ENCODE results near the gene TOMM7. TPM values are rescaled to one million over a fixed set of nuclear protein-coding genes. Genes with fewer than 3 reads are reported as not detected.

TOMM7 gene
- total and polyA plus RNA-seq, 10 donors: 85.4 to 524 (median 300) TPM

- peaks cover 0 to 13% (median 0%) of the 10 kb centered on the region in 7 donors for H3K27me3 ChIP-seq (replicated peaks in 1 of 7)
- 81 to 95% (median 86%) methylated on average over 2 of the region's 2 CpGs for WGBS, 5 donors
- H3K4me3 ChIP-seq: no peak overlapping the region
- peaks cover 4 to 17% (median 10%) of the 10 kb centered on the region in 6 donors for H3K4me1 ChIP-seq
- intact Hi-C loops (cut with DNase I; ENCODE audit: low total_unique reads): no loop called here
- no peak for DNase-seq
- no peaks in the 10 kb centered on the region for H3K9me3 ChIP-seq
- TF ChIP-seq CTCF (IDR thresholded peaks at IDR 0.05 in 8 of 11, conservative IDR thresholded peaks at IDR 0.05 in 3 of 11): no peak
- no peak for TF ChIP-seq POLR2AphosphoS5 (IDR thresholded peaks at IDR 0.05)
- no peak for TF ChIP-seq POLR2A (IDR thresholded peaks at IDR 0.05)
- no peak overlapping the region for H3K27ac ChIP-seq
- no peaks in the 10 kb centered on the region for H3K36me3 ChIP-seq
Observed at GRCh38 chr7:22826593-22826992, 3.9 kb upstream of the TOMM7 start.

- WGBS, 5 donors: 82 to 95% (median 88%) methylated on average over 2 of the region's 2 CpGs
- Histone ChIP-seq H3K4me3 (no peak overlapping the region), H3K36me3 (no peaks in the 10 kb centered on the region), H3K27ac (no peak overlapping the region), H3K27me3 (replicated peaks in 1 of 7) (peaks cover 0 to 13% (median 0%) of the 10 kb centered on the region in 7 donors), H3K9me3 (no peaks in the 10 kb centered on the region), H3K4me1 (peaks cover 9 to 35% (median 29%) of the 10 kb centered on the region in 6 donors)
- no peak for DNase-seq
- TF ChIP-seq CTCF (IDR thresholded peaks at IDR 0.05 in 8 of 11, conservative IDR thresholded peaks at IDR 0.05 in 3 of 11) (no peak), POLR2A (IDR thresholded peaks at IDR 0.05) (no peak), POLR2AphosphoS5 (IDR thresholded peaks at IDR 0.05) (no peak)
- intact Hi-C loops (cut with DNase I; ENCODE audit: low total_unique reads): no loop called here
Observed at GRCh38 chr7:22824760-22825159, 2.1 kb upstream of the TOMM7 start.

GRCh38 chr7:22823142-22823497 lies 471 bp upstream of the TOMM7 start:
- H3K4me3 ChIP-seq: peak overlapping the region; percentile 72 to 87 (median 75)
- intact Hi-C loops (cut with DNase I; ENCODE audit: low total_unique reads): no loop called here
- H3K36me3 ChIP-seq: peaks cover 0 to 1% (median 0%) of the 10 kb centered on the region in 6 donors
- no peak for DNase-seq
- TF ChIP-seq POLR2AphosphoS5 (IDR thresholded peaks at IDR 0.05) (no peak), CTCF (IDR thresholded peaks at IDR 0.05 in 8 of 11, conservative IDR thresholded peaks at IDR 0.05 in 3 of 11) (no peak), POLR2A (IDR thresholded peaks at IDR 0.05) (no peak)
- H3K27me3 ChIP-seq (replicated peaks in 1 of 7): peaks cover 0 to 13% (median 0%) of the 10 kb centered on the region in 7 donors
- H3K4me1 ChIP-seq: peaks cover 9 to 50% (median 39%) of the 10 kb centered on the region in 6 donors
- H3K27ac ChIP-seq: peak overlapping the region; percentile 71 to 88 (median 86)
- 42 to 61% (median 52%) methylated on average over 3 of the region's 3 CpGs for WGBS, 5 donors
- H3K9me3 ChIP-seq: no peaks in the 10 kb centered on the region

GRCh38 chr7:22821702-22822485 lies 755 bp downstream of the TOMM7 start:
- 8 to 25% (median 17%) methylated on average over 17 to 18 of the region's 18 CpGs for WGBS, 5 donors
- peaks cover 2 to 14% (median 10%) of the 10 kb centered on the region in 6 donors for H3K36me3 ChIP-seq
- peak overlapping the region; percentile 72 to 87 (median 75) for H3K4me3 ChIP-seq
- no peak for DNase-seq
- peaks cover 9 to 61% (median 42%) of the 10 kb centered on the region in 6 donors for H3K4me1 ChIP-seq
- no peak for TF ChIP-seq CTCF (IDR thresholded peaks at IDR 0.05 in 8 of 11, conservative IDR thresholded peaks at IDR 0.05 in 3 of 11)
- TF ChIP-seq POLR2A (IDR thresholded peaks at IDR 0.05): no peak
- TF ChIP-seq POLR2AphosphoS5 (IDR thresholded peaks at IDR 0.05): no peak
- H3K27me3 ChIP-seq (replicated peaks in 1 of 7): peaks cover 0 to 13% (median 0%) of the 10 kb centered on the region in 7 donors
- peak overlapping the region; percentile 71 to 88 (median 86) for H3K27ac ChIP-seq
- intact Hi-C loops (cut with DNase I; ENCODE audit: low total_unique reads): no loop called here
- H3K9me3 ChIP-seq: no peaks in the 10 kb centered on the region

All from spleen (tissue), 11 donors.